GM21447 (cell line): ENCODE measurements around the gene POLR1H.
"Not testable (repeated sequence)": the region's sequence is repeated elsewhere in the genome, so short reads cannot be mapped to it uniquely, and the experiment has no call there.

Source experiments
- ATAC-seq: cut with Tn5 transposase; IDR thresholded peaks from one replicate; pipeline ENCODE4 v1.9.1; 2021; ENCODE audit not compliant: unreplicated experiment

Gene POLR1H, protein sequence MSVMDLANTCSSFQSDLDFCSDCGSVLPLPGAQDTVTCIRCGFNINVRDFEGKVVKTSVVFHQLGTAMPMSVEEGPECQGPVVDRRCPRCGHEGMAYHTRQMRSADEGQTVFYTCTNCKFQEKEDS

DNA sequence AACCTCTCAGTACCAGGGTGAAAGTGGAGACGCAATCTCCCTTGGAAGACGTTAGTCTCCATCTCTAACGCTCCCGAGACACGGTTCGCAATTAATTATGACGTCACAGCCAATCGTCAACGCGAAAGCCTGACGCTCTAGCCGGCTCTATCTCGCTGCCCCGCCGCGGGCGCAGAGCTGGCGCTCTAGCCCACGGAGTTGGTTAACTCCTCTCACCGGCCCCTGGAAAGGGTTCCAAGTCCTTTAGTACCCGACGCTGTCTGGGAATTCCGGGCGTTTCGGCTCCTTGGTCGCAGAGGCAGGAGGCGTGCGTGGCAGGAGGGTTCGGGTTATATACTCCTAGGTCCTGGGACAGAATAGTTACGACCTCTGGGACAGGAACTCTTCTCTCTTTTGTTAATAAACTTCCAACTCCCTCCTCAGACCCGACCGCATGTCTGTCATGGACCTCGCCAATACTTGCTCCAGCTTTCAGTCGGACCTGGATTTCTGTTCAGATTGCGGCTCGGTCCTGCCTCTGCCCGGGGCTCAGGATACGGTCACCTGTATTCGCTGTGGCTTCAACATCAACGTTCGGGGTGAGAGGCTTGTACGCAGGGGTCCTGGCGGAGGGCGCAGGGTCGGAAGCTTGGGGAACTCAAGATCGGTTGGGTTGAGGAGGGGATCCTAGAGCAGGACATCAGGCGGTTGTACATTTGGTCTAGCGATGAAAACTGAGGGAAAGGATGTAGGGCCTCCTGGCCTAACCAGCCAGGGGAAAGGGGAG is at the start of gene POLR1H:
POLR1H (plus strand) TSS at position 174 of the 766 bp plus-strand sequence; CDS start at position 434, 260 bp downstream.
- peak; percentile 85 for ATAC-seq

DNA sequence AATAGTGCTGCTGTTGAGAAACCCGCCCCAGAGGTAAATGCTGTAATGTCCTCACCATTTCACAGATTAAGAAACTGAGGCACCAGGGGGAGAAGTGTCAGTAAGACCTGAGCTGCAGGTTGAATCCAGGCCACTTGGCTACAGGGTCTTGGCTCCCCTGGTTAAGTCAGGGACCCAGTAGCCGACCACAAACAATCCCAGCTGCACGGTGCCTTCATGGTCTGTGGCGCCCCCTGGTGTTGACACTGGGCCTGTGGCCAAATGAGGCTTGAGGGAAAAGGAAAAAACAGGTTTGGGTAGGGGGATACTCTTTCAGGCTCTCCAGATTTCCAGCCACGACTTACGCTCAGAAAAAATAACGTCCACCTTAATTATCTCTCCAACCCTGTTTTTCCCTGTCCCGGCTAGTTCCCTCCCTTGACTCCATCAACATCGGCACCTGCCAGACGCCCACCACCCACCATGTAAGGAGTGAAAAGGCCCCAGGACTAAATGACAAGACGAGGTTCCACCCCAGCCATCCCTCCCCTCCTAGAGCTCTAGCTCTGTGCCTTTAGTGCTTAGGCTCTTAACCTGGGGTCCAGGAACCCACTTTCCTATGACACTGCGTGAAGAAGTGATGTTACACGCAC is 47.7 kb upstream of the POLR1H start:
- no peak for ATAC-seq

DNA sequence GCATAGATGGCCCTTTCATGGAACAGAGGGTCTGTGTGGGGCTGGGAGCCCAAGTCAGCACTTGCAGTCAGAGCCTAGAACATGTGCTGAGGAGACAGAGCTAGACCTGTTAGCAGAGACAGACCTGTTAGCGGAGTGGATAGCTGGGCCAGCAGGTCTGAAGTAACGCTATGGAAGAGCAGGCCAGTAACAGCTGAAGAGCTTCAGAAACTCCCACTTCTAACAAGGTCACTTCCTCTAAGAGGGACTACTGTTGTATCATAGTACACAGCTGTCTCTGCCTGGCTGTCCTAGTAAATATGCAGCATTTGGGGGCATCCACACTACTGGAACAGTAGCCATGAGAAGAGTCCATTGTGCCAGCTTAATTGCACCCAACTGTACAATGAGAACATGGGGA is 41.2 kb upstream of the POLR1H start:
- no peak for ATAC-seq

DNA sequence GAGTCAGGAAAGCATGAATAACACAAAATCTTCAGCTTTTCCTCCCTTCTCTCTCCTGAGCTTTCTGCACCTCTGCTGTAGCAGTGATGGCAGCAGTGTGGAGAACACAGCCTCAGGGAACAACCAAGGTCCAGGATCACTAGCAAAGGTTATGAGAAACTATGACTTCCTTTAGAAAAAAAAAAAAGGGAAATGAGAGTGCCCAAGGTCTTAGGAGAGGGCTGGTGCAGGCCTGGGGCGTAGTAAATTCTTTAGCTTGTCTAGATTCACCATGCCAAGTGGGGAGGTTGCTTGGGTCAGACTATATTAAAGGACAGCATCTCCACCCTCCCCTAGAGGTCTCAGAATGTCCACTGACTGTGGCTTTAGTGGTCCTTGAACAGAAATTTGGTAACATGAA is 40.4 kb upstream of the POLR1H start:
- no peak for ATAC-seq

DNA sequence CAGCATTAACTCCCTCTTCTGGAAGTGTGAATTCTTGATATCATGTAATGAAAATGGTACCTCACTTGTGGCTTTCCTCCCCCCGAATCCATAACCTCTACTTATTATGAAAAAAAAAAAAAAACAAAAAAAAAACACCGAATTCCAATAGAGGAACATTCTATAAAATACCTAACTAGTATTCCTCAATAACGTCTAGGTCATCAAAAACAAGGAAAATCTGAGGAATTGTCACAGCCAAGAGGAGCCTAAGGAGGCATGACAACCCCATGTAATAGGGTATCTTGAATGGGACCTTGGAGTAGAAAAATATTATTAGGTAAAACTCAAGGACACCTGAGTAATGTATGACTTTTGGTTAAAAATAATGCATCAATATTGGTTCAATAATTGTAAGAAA is 38.9 kb upstream of the POLR1H start:
- ATAC-seq, result no peak

DNA sequence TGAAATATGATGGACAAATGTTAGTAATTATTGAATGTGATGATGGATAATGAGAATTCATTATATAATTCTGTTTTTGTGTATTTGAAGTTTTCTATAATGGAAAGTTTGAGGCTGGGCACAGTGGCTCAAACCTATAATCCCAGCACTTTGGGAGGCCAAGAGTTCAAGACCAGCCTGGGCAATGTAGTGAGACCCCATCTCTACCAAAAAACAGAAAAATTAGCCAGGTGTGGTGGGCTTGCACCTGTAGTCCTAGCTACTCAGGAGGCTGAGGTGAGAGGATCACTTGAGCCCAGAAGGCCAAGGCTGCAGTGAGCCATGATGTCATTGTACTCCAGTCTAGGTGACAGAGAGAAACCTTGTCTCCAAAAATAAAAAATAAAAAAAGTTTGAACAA is 38.4 kb upstream of the POLR1H start:
- ATAC-seq, result not testable (repeated sequence)

DNA sequence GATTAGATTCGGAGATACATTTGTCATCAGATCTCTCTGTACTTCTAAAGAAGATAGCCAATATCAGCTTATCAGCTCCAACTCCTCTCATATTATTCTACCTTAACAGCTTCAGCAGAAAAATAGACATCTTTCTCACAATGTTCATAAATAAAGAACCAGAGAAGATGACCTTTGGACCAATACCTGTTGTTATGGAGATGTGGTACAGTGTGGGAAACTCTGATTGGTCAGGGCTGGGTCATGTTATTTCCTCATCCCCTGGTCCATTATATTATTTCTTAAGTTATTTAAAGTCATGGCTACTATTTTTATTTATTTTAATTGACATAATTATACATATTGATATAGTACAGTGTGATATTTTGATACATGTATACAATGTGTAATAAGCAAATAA is 35.9 kb upstream of the POLR1H start:
- no peak for ATAC-seq

DNA sequence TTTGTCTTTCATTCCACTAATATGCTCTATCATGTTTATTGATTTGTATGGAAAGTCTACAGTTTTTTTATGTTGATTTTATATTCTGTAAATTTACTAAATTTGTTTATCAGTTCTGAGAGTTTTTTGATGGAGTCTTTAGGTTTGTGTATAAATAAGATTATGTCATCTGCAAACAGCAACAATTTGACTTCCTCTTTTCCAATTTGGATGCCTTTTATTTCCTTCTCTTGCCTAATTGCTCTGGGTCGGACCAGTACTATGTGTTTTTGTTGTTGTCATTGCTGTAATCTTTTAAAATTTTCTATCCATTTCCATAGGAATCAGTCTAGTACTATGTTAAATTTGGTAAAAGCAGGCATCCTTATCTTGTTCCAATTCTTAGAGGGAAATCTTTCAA is 31.5 kb upstream of the POLR1H start:
- no peak for ATAC-seq

DNA sequence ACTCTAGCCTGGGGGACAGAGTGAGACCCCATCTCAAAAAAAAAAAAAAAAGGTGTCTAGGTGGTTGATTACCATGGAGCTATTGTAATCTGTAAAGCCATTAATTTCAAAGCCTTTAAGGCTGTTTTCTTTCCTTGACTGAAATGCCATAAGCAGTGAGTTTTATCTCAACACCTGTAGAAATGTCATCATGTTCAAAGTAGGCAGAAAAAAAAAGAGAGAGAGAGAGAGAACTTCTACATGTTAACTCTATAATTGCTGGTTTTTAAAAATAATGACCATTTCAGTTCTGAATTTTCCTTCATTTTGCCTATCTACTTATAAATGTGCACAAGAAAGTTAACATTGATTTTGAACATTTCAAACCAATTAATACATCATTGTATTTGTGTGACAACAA is 29.7 kb upstream of the POLR1H start:
- no peak for ATAC-seq

DNA sequence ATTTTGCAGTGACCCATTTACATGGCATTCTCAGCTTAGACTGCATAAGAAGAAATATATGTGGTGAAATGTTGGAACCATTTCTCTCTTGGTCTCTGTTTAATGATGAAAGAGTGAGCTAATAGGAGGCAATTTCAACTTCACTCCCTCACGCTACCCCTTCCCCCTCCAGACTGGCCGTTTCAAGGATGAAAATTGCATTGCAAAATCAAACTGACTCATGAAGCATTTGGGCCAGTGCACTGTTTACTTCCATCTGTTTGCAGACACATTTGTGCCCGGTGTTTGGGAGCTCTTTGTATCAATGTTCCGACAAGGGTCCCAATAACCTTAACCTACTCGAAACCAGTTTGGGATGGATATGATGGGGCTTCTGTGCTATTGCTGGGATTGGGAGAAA is 27.6 kb upstream of the POLR1H start:
- not testable (repeated sequence) for ATAC-seq

DNA sequence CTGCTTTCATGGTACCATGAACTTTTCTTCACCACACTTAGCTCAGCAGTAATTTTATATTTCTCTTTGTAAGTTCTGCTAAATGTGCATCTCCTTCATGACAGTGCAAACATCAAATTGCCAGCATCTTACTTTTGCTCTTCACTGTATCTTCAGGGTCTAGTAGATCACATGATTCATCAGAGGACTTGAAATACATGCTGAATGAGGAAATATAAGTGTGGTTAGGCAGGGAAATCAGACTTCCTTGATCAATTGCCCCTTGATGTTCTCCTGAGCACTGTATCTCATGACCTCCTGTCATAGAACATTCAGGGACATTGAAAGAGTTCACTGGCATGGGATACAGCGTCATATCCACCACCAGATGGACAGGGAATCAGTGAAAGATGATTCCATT is 25.3 kb upstream of the POLR1H start:
- ATAC-seq, result no peak

DNA sequence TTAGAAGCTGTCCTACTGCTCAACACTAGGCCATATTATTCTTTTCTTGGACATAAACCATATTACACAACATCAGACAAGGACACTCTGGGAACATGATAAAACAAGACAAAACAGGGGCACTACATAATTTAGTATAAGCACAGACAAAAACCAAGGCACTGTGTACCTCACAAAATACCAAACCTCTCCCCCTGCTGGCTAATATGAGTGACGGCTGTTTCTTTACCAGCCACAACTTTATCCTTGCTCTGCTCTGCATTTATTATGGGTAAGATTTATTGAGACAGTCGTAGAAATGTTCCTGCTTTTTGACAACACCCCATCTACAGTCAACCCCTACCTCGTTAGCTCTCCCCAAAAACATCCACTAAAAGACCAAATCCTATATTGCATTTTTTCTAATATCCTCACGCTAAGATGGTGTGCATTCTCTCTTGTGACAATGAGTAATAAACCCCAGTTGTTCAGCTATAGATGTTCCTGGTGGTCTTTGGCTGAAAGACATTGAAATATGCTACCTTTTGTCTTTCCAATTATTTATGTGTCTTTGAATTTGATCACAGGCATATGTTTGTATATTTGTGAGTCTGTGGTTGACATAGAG is 23.8 kb upstream of the POLR1H start:
- no peak for ATAC-seq

DNA sequence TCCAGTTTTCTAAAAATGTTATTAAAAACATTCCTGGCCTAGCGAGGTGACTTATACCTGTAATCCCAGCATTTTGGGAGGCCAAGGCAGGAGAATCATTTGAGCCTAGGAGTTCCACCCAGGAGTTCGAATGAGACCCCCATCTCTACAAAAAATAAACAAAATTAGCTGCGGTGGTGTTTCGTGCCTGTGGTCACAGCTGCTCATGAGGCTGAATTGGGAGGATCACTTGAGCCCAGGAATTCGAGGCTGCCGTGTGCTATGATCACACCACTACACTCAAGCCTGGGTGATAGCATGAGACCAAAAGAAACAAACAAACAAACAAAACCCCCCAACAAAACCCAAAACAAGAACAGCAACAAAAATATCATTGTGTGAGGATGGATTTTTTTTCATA is 19.8 kb upstream of the POLR1H start:
- no peak for ATAC-seq

DNA sequence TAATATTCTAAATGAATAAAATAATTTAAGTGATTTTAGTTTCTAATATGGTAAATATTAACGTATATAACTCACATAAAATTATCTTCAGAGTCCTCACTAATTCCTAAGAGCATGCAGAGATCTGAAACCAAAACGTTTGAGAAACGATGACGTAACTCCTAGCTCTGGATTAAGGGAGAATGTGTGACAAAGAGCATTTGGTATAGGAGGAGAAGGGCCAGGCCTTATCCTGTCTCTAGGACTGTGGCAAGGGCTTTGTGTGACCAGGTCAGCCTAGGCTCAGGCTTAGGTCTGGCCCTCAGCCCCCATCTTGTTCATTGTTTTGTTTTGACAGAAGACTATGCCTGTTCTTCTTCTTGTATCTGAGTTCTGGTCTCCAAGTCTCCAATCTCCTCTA is 19.2 kb upstream of the POLR1H start:
- ATAC-seq, result no peak

DNA sequence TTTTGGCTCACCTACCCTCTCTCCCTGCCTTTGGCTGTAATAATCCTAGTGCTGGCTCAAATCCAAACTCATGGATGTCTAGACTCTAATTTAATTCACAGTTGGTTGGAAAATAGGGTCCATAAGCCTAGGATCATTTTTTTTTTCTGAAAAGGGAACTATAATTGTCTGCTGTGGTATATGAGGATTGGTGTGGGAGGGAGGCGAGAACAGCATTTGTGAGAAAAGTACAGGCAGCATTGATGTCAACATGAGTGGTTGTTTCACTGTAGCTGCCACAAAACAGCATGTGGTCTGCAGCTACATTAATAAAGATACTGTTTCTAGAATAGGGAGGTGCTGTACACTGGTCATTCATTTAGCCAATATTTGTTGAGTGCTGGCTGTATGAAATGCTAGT is 18.6 kb upstream of the POLR1H start:
- ATAC-seq, result no peak

DNA sequence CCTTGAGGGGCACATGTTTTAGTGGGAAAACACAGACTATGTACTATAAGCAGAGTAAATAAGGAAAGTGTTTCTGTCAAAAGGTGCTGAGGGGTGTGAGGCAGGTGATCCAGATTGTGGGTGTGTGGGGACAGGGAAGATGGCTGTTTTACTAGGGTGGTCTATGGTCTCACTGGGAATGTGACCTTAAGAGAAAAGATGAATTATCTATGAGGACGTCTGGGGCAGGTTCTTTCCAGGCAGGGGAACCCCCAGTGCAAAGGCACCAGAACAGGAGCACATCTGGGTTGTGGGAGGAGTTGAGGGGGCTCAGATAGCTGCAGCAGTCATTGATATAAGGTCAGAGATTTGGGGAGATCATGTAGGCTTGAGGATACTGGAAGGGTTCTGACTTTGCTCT is 18.2 kb upstream of the POLR1H start:
- no peak for ATAC-seq

DNA sequence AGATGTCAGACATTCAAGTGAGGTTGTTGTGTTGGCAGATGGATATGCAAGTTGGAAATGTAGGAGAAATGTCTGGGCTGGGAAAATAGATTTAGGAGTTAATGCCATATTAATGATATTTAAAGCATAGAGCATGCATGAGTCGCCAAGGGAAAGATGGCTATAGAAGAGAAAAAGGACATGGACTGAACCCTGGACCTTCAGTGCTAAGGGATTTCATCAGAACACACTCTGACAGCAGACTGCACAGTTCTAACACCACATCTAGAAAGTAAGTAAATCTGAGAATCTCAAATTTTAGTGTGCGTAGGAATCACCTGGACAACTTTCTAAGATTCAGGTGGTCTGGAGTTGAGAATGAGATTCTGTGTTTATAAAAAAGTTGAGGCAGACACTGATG is 17.3 kb upstream of the POLR1H start:
- no peak for ATAC-seq

DNA sequence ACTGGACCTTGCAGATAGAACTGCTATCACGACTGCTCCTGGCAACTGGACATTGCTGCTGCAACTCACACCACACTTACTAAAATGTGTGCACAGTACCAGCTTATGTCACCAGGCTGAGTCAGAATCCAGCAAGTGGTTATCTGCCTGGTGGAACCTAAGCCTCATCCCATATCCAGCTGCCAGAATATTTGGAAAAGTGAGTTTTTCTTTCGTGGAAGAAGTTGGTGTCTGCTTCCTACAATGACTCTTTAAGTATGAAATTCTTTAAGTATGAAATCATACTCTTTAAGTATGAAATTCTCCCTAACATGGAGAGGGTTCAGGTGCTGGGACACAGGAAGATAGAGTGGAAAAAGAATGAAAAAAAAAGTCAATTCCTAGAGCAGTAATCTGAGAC is 16.4 kb upstream of the POLR1H start:
- ATAC-seq, result no peak

DNA sequence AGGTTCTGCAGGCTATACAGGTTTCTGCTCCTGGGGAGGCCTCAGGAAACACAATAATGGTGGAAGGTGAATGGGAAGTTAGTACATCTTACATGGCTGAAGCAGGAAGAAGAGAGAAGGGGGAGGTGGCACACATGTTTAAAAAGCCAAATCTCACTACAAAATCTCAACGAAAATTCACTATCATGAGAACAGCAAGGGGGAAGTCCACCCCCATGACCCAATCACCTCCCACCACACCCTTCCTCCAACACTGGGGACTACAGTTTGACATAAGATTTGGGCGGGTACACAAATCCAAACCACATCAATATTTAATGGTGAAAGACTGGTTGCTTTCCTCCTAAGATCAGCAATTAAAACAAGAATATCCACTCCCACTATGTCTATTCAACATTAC is 13.8 kb upstream of the POLR1H start:
- no peak for ATAC-seq

DNA sequence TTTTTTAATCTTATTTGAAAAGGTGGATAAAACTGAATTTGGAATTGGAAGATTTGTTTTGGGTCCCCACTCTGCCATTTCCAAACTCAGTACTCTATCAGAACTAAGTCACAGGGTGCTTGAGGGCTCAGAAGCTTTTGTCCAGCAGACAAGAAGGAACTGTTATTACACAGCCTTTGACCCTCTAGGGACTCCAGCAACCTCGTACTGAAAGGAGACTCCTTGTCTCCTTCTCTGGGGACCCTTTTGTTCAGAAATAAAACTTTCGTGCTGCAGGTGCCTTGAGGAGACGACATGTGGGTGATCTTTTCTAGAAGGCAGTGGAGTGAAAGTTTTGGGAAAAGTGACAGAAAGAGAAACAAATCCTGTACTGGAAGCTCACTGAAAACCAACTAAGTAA is 7.4 kb upstream of the POLR1H start:
- ATAC-seq, result no peak

DNA sequence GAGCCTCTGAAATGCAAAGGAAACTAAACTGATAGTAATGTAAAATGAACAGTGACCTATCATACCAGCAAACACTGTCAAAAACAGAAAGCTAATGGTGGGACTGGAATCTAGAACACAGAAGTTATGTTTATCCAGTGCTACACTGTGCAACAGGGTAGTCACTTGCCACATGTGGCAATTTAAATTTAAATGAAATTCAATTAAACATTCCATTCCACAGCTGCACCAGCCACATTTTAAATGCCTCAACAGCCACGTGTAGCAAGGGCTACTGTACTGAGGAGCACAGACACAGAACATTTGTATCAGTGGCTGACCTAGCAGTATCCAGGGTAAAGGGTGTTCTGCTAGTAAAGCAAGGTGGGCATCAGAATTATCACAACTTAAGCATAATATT is 5.6 kb upstream of the POLR1H start:
- ATAC-seq, result no peak

DNA sequence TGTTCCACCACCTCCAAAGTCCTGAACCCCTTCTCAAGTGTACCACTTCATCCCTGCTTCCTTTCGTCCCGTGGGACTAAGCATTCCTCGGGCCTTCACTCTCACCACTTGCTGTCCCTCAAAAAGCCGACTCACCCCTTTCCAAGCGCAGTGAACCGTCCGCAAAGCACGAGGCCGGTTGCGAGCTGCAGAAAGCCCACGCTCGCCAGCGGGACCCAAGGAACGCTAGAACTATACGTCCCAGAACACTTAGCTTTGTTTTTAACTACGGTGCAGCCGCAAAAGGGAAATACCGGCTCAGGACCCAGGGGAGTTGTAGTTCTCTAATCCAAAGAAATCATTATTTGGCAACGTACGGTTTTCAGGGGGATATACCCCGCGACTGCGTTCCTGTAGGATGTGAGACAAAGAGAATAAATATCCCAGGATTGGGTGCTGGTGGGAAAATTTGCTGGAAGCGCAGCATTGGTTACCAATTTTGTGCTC is 416 bp upstream of the POLR1H start:
- ATAC-seq, result no peak
